ENCODE data around the gene TSPAN31. TPM values are rescaled to one million over a fixed set of nuclear protein-coding genes. Genes with fewer than 3 reads are reported as not detected.

Gene TSPAN31
- total and polyA plus RNA-seq, 2 experiments from 2014 or later, result 15.5 to 15.6 TPM

DNA sequence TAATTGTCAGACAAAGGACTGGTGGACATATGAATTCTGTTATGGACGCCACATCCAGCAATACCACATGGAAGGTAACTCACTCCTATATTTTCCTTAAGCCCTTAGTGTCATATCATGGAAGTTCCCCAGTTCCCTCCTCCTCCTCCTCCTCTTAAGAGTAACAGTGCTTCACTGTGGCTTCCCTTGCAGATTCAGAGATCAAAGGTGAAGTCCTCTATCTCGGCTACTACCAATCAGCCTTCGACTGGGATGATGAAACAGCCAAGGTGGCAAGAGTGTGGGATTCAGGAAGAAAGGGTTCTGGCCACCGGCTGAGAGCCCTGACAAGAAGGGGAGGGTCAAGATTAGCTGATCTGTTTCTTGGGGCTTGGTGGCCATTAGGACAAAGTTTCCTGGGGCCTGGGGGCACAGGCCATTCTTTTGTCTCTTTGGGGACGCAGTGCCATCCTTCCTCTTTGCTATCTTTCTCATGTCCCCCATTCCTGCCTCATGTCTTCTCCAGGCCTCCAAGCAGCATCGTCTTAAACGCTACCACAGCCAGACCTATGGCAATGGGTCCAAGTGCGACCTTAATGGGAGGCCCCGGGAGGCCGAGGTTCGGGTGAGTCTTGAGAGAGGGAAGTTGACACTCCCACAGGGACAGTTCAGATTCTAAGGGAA is 48.9 kb upstream of the TSPAN31 start:
- H3K27ac ChIP-seq (ENCODE audit: low read depth), result no peak overlapping the region
- H3K79me2 ChIP-seq (replicated peaks; ENCODE audit: insufficient read depth), result 0 out of 2 replicates have a peak, but pooled peaks cover 4% of the 10 kb centered on the region
- no peak overlapping the region for H3K4me3 Mint-ChIP-seq
- H3K4me3 ChIP-seq, result no peak overlapping the region
- ATAC-seq (no peak), DNase-seq (ENCODE audit: low spot score) (no peak)
- no peak overlapping the region for H3K4me2 ChIP-seq
- TF ChIP-seq ZNF114 (CRISPR knock-in tag; IDR thresholded peaks at IDR 0.05) (no peak), EZH2phosphoT487 (IDR thresholded peaks at IDR 0.05; ENCODE audit: unreplicated experiment) (no peak), JUNB (IDR thresholded peaks at IDR 0.05; ENCODE audit: unreplicated experiment) (no peak), ZNF331 (CRISPR knock-in tag; IDR thresholded peaks at IDR 0.05; ENCODE audit: low read depth) (no peak), POLR2AphosphoS5 (IDR thresholded peaks at IDR 0.05; ENCODE audit: low read depth) (no peak), NANOG (IDR thresholded peaks at IDR 0.05; ENCODE audit: borderline replicate concordance) (no peak), CREB1 (CRISPR knock-in tag; IDR thresholded peaks at IDR 0.05; ENCODE audit: low read depth) (no peak), EZH2 (IDR thresholded peaks at IDR 0.05; ENCODE audit: low read depth, unreplicated experiment) (no peak), STAT1 (IDR thresholded peaks at IDR 0.05; ENCODE audit: unreplicated experiment) (no peak)
- TF ChIP-seq, protein P1, sequence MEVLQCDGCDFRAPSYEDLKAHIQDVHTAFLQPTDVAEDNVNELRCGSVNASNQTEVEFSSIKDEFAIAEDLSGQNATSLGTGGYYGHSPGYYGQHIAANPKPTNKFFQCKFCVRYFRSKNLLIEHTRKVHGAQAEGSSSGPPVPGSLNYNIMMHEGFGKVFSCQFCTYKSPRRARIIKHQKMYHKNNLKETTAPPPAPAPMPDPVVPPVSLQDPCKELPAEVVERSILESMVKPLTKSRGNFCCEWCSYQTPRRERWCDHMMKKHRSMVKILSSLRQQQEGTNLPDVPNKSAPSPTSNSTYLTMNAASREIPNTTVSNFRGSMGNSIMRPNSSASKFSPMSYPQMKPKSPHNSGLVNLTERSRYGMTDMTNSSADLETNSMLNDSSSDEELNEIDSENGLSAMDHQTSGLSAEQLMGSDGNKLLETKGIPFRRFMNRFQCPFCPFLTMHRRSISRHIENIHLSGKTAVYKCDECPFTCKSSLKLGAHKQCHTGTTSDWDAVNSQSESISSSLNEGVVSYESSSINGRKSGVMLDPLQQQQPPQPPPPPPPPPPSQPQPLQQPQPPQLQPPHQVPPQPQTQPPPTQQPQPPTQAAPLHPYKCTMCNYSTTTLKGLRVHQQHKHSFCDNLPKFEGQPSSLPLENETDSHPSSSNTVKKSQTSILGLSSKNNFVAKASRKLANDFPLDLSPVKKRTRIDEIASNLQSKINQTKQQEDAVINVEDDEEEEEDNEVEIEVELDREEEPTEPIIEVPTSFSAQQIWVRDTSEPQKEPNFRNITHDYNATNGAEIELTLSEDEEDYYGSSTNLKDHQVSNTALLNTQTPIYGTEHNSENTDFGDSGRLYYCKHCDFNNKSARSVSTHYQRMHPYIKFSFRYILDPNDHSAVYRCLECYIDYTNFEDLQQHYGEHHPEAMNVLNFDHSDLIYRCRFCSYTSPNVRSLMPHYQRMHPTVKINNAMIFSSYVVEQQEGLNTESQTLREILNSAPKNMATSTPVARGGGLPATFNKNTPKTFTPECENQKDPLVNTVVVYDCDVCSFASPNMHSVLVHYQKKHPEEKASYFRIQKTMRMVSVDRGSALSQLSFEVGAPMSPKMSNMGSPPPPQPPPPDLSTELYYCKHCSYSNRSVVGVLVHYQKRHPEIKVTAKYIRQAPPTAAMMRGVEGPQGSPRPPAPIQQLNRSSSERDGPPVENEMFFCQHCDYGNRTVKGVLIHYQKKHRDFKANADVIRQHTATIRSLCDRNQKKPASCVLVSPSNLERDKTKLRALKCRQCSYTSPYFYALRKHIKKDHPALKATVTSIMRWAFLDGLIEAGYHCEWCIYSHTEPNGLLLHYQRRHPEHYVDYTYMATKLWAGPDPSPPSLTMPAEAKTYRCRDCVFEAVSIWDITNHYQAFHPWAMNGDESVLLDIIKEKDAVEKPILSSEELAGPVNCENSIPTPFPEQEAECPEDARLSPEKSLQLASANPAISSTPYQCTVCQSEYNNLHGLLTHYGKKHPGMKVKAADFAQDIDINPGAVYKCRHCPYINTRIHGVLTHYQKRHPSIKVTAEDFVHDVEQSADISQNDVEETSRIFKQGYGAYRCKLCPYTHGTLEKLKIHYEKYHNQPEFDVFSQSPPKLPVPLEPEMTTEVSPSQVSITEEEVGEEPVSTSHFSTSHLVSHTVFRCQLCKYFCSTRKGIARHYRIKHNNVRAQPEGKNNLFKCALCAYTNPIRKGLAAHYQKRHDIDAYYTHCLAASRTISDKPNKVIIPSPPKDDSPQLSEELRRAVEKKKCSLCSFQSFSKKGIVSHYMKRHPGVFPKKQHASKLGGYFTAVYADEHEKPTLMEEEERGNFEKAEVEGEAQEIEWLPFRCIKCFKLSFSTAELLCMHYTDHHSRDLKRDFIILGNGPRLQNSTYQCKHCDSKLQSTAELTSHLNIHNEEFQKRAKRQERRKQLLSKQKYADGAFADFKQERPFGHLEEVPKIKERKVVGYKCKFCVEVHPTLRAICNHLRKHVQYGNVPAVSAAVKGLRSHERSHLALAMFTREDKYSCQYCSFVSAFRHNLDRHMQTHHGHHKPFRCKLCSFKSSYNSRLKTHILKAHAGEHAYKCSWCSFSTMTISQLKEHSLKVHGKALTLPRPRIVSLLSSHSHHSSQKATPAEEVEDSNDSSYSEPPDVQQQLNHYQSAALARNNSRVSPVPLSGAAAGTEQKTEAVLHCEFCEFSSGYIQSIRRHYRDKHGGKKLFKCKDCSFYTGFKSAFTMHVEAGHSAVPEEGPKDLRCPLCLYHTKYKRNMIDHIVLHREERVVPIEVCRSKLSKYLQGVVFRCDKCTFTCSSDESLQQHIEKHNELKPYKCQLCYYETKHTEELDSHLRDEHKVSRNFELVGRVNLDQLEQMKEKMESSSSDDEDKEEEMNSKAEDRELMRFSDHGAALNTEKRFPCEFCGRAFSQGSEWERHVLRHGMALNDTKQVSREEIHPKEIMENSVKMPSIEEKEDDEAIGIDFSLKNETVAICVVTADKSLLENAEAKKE (CRISPR knock-in tag; IDR thresholded peaks at IDR 0.05), result no peak
- TF ChIP-seq, protein P2, sequence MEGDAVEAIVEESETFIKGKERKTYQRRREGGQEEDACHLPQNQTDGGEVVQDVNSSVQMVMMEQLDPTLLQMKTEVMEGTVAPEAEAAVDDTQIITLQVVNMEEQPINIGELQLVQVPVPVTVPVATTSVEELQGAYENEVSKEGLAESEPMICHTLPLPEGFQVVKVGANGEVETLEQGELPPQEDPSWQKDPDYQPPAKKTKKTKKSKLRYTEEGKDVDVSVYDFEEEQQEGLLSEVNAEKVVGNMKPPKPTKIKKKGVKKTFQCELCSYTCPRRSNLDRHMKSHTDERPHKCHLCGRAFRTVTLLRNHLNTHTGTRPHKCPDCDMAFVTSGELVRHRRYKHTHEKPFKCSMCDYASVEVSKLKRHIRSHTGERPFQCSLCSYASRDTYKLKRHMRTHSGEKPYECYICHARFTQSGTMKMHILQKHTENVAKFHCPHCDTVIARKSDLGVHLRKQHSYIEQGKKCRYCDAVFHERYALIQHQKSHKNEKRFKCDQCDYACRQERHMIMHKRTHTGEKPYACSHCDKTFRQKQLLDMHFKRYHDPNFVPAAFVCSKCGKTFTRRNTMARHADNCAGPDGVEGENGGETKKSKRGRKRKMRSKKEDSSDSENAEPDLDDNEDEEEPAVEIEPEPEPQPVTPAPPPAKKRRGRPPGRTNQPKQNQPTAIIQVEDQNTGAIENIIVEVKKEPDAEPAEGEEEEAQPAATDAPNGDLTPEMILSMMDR (conservative IDR thresholded peaks at IDR 0.05; ENCODE audit: low read depth in 2 of 2), result no peak
- TF ChIP-seq, protein P3, sequence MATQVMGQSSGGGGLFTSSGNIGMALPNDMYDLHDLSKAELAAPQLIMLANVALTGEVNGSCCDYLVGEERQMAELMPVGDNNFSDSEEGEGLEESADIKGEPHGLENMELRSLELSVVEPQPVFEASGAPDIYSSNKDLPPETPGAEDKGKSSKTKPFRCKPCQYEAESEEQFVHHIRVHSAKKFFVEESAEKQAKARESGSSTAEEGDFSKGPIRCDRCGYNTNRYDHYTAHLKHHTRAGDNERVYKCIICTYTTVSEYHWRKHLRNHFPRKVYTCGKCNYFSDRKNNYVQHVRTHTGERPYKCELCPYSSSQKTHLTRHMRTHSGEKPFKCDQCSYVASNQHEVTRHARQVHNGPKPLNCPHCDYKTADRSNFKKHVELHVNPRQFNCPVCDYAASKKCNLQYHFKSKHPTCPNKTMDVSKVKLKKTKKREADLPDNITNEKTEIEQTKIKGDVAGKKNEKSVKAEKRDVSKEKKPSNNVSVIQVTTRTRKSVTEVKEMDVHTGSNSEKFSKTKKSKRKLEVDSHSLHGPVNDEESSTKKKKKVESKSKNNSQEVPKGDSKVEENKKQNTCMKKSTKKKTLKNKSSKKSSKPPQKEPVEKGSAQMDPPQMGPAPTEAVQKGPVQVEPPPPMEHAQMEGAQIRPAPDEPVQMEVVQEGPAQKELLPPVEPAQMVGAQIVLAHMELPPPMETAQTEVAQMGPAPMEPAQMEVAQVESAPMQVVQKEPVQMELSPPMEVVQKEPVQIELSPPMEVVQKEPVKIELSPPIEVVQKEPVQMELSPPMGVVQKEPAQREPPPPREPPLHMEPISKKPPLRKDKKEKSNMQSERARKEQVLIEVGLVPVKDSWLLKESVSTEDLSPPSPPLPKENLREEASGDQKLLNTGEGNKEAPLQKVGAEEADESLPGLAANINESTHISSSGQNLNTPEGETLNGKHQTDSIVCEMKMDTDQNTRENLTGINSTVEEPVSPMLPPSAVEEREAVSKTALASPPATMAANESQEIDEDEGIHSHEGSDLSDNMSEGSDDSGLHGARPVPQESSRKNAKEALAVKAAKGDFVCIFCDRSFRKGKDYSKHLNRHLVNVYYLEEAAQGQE (IDR thresholded peaks at IDR 0.05; ENCODE audit: unreplicated experiment), result no peak
- TF ChIP-seq, protein P4, sequence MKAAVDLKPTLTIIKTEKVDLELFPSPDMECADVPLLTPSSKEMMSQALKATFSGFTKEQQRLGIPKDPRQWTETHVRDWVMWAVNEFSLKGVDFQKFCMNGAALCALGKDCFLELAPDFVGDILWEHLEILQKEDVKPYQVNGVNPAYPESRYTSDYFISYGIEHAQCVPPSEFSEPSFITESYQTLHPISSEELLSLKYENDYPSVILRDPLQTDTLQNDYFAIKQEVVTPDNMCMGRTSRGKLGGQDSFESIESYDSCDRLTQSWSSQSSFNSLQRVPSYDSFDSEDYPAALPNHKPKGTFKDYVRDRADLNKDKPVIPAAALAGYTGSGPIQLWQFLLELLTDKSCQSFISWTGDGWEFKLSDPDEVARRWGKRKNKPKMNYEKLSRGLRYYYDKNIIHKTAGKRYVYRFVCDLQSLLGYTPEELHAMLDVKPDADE (IDR thresholded peaks at IDR 0.05), result no peak
- H3K27ac Mint-ChIP-seq, result no peak overlapping the region
- H3K9me2 ChIP-seq (ENCODE audit: insufficient read depth), result no peaks in the 10 kb centered on the region
- peaks cover 11% of the 10 kb centered on the region for H3K36me3 Mint-ChIP-seq (ENCODE audit: low read depth)
- H4K20me1 ChIP-seq (replicated peaks; ENCODE audit: insufficient read depth), result no peaks in the 10 kb centered on the region
- H3K27me3 ChIP-seq (ENCODE audit: insufficient read depth), result no peaks in the 10 kb centered on the region
- peaks cover 4% of the 10 kb centered on the region for H3K27me3 Mint-ChIP-seq (ENCODE audit: insufficient read depth, low read depth, poor library complexity)
- H3K4me1 ChIP-seq (ENCODE audit: insufficient read depth), result peaks cover 4% of the 10 kb centered on the region; the same call in 1 of the 2 replicates
- H3K36me3 ChIP-seq (ENCODE audit: insufficient read depth), result no peaks in the 10 kb centered on the region
- H3K9me3 Mint-ChIP-seq, result no peaks in the 10 kb centered on the region
- no peak overlapping the region for H2AFZ ChIP-seq
- no peaks in the 10 kb centered on the region for H3F3A ChIP-seq (replicated peaks; ENCODE audit: low read depth)
- H3K4me1 Mint-ChIP-seq, result no peaks in the 10 kb centered on the region

Measured in GM23338 (cell line).